CD4-positive, alpha-beta T cell treated with Interleukin-6 for 4 hours (primary cell): ENCODE results near the gene PAAF1.
A peak's percentile ranks its signal among the peaks of the same experiment; 100 is the strongest.

Experiments used
- DNase-seq: peaks from one replicate; pipeline ENCODE4 v3.0.0-alpha.2; 2020; ENCODE audit warnings: mixed read lengths

The PAAF1 gene

DNA sequence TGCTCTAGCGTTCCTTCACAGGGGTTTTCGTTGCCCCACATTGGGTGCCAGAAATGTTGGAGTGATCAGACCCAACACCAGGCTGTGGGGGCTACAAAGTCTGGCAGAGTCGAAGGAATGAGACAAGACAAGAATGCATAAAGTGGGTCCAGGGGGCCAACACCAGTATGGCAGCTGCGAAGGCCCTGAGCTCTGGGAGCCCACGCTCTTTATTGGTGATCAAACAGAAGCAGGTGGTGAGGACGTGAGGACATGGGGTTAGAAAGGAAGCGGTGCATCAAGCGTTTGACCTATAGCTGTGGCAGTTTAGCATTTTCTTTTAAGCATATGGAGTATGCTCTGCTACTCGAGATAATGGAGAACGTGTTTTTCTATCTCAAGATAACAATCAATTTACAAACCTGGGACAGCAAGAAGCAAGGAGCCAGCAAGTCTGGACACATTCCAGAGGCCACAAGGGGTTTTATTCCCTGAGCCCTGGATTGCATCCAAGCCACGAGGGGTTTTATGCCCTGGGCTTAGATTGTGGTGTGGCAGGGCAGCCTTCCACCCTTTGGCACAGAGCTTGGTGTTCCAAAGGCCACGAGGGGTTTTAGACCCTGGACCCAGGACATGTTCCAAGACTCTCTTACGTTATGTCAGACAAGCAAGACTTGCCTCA, 70.1 kb downstream of the PAAF1 start:
- no peak for DNase-seq

DNA sequence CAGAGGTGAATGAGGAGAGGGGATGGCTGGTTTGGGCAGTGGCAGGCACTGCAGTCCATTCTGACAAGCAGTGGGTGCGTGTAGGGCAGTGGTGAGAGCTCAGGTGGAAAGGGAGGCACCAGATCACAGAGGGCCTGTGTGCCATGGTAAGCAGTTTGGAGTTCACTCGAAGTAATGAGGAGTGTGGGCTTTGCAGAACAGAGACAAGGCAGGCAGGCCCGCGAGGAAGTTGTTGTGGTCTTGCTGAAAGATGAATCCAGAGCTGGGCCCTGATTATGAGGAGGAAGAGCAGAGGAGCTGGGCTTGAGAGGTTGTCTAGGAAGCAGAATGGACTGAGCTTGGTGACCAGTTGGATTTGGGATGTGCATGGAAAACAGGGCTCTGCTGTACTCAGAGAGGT, 72.4 kb downstream of the PAAF1 start:
- DNase-seq, result no peak

GRCh38 chr11:73949912-73950311, 73.1 kb downstream of the PAAF1 start:
- no peak for DNase-seq

GRCh38 chr11:73950869-73951710, 74.3 kb downstream of the PAAF1 start, which contains the start of gene DNAJB13:
DNAJB13 (plus strand) TSS chr11:73951026; CDS start chr11:73951070, 44 bp downstream.
- DNase-seq, result no peak

- no peak for DNase-seq
Measured at GRCh38 chr11:73951797-73952196, 75.0 kb downstream of the PAAF1 start.

DNA sequence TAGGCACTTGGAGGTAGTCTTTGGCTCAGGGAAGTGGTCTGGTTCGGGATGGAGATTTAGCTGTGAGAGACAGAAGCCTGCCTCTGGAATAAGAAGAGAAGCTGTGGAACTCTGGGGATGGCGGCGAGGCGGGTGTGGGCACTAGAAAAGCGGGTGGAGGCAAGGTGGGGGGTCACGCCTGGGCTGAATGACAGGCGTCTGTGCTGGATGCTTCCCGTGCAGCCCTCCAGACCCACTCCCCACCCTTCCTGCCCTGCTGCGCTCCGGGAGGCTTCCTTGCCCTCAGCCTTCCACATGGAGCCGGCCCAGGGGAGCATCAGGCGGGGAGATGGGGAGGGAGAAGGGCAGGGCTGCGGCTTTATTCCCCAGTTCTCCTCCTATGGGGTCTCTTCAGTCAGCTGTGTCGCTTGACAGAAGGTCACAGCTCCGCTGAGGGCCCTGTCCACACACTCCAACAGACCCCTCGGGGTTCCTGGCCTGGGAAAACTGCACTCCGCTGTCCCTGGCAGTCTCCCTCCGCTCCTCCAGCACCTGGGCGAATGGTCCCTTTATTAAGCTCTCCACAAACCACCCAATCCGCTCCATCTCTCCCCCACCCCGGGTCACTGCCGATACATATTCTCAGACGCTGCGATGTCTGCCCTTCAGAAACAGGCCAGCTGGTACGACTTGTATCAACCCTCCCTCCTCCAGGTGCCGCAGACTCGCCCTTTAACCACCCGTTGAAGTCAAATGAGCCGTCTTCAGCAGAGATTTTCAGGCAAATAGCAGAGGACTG, 80.3 kb downstream of the PAAF1 start:
- DNase-seq, result no peak

- DNase-seq, result no peak
Measured at GRCh38 chr11:73957654-73958361, 81.0 kb downstream of the PAAF1 start.

DNA sequence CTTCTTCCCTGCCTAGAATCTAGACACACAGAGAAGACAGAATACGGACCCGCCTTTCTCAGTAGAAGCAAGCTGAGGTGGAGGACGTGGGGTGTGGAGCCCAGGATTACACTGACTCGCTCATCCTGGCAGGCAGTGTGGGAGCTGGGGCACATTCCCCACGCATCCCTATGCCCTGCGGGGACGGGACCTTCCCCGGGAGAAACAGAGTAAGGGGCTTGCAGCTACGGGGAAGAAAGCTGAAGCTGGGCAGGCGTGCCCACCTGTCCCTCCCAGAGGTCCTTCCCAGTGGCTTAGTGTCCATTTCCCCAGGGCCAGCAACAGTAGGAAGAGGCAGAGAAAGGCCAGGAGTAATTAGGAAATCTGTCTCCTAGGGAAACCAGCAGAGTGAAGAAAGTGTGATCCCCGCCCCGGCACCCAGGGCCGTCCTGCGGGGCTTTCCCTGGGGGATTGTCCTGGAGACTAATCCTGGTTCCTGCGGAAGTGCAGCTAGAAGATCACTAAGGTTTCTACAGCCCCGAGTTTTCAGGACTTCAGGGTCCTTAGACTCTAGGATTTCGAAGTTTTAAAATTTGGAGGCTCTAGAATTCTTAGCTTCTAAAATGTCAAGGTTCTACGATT, 81.8 kb downstream of the PAAF1 start:
- no peak for DNase-seq

- no peak for DNase-seq
Measured at GRCh38 chr11:73961321-73961720, 84.5 kb downstream of the PAAF1 start.

- no peak for DNase-seq
Measured at GRCh38 chr11:73962101-73962705, 85.4 kb downstream of the PAAF1 start.

DNA sequence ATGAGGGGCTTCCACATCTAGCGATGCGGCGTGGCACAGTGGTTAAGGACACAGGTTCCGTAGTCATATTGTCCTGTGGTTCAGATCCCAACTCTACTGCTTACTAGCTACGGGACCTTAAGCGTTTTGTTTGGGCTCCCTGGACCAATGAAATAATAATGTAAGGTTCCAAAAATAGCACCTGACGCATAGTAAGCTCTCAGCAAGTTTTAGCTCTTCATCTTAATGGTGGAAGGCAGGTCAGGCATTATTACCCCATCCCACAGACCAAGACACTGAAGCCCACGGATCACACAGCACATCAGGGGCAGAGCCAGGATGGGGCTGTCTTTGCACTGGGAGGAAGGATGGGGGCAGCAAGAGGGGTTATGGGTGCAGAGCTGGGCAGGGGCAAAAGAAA, 87.1 kb downstream of the PAAF1 start:
- no peak for DNase-seq

DNA sequence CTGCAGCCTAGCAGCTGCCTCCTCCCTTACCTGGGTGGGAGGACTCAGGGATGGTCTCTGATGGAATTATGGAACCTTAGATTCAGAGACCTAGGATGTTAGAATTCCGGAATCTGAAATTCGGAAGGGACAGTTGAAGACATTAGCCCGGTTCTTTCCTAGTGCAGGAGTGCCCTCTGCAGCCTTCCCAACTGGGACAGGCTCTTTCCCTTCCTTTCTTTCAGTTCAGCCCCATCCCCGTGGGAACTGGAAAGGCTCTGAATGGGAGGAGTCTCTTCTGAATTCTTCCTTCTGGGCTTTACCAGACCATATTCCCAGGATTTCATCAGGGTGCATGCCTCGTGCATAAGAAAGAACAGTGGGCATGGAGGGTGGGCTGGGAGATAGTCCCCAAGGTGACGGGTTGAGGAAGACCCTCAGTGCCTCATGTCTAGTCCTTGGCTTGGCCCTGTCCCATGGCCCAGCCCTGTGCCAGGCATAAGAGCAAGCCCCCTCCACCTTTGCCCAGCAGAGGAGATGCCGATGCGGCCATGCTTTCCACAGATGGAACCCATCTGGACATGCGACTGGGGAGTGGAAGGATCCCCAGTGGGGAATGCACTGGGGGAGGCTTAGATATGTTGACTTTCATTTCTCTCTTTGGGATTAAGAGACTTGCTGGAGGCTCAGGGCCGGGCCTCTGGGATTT, 88.4 kb downstream of the PAAF1 start:
- no peak for DNase-seq

- no peak for DNase-seq
Measured at GRCh38 chr11:73965764-73966121, 88.9 kb downstream of the PAAF1 start.

GRCh38 chr11:73968356-73968966, 91.7 kb downstream of the PAAF1 start:
- DNase-seq, result no peak

DNA sequence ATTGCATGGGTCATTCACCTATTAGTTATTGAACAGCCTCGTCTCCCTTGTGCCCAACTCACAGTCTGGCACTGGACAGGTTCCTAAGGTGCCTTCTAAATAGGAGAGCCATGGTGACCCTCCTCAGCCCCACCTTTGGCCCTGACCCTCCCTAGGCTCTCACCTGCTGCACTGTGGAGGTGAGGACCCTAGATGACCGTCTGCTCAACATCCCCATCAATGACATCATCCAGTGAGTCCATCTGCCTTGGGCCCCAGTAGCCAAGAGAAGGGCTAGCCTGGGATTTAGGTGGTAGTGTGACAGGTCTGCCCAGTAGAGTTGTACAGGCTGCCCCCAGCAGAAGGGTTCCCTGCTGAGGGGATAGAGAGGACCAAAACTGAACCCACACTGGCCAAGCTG, 92.3 kb downstream of the PAAF1 start:
- no peak for DNase-seq

- DNase-seq, result peak; percentile 55
Measured at GRCh38 chr11:73969991-73970800, 93.4 kb downstream of the PAAF1 start.

GRCh38 chr11:73971175-73971719, 94.4 kb downstream of the PAAF1 start:
- DNase-seq, result no peak

- DNase-seq, result no peak
Measured at GRCh38 chr11:73972187-73972586, 95.4 kb downstream of the PAAF1 start.

DNA sequence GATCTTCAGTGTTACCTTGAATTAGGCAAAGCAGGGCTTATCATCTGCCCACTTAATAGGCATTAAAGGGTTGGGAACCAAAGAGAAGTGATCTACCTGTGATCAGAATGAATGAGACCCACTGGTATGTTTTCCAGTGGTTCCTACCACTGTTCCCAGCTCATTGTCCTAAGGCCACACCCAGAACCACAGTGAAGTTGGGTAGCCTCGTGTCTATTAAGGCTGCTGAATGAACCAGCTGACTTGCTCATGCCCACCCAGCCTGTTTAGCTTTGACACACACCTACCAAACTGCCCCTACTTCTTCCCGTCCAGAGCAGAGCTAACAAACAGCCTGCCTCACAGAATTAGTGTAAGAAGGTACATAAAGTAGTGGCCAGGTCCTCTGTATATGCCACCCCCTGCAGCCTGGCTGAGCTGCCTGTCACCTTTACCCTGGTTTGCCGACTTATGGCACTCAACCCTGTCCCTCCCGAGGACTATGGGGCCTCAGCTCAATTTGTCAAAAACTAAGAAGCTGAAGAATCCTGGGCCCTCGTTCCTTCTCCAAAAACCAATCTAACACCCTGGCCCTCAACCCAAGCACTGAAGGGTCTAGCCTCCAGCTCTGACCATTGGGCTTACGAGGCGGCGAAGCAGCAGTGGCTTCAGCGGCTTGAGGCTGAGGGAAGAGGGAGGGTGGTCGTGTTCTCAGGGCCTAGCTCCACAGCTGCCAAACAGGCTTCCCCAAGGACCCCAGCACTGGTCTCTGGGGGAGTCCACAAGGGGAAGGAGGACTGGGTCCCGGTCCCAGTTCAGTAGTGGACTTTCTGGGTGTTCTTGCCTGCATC, 96.0 kb downstream of the PAAF1 start:
- DNase-seq, result no peak
